ENCODE results near the gene DKK1. TPM values are rescaled to one million over a fixed set of nuclear protein-coding genes. Genes with fewer than 3 reads are reported as not detected.
A peak's percentile ranks its signal among the peaks of the same experiment; 100 is the strongest.

Gene DKK1
- total RNA-seq, 2 donors from 2014 or later = not detected

DNA sequence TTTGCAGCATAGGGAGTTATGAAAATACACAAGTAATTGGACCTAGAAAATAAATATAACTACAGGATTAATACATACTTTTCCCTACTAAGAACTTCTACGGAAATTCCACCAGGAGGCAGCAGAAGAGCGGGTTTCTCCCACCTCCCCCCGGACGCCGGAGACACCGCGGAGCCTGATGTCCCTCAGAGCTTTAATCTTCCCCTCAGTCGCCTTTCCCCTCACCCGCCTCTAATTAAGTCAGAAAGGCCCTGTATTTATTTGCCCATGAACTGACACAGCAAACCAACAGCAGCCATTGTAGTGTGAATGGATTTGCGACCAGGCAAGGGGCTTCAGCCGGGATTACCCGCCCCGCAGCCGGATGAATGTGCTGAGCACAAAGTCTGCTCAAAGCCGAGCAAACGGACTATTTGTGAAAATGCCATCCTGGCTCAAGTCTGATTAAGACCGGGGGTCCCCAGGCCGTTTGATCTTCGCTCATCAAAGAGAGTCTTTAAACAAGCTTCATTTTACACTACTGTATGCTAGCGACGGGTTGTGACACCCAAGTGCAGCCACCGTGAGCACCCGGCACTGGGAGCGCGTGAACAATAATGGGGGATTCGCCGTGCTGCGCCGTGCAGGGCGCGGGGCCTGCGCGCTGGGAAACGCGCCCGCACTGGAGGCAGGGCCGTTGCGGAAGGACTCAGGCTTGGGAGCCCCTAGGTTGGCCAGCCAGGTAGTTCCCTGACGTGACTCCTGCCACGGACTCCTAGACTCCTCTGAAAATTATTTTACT is 5.6 kb upstream of the DKK1 start:
- WGBS, 2 donors = 5 to 8% methylated on average over 16 to 40 of the region's 40 CpGs
- H3K36me3 ChIP-seq (replicated peaks in 1 of 2; ENCODE audit: insufficient read depth in 1 of 2, low read depth in 2 of 2) = no peaks in the 10 kb centered on the region
- DNase-seq (peak; percentile 55 to 62 (median 58)), ATAC-seq (peak; percentile 86)
- TF ChIP-seq, protein P1, sequence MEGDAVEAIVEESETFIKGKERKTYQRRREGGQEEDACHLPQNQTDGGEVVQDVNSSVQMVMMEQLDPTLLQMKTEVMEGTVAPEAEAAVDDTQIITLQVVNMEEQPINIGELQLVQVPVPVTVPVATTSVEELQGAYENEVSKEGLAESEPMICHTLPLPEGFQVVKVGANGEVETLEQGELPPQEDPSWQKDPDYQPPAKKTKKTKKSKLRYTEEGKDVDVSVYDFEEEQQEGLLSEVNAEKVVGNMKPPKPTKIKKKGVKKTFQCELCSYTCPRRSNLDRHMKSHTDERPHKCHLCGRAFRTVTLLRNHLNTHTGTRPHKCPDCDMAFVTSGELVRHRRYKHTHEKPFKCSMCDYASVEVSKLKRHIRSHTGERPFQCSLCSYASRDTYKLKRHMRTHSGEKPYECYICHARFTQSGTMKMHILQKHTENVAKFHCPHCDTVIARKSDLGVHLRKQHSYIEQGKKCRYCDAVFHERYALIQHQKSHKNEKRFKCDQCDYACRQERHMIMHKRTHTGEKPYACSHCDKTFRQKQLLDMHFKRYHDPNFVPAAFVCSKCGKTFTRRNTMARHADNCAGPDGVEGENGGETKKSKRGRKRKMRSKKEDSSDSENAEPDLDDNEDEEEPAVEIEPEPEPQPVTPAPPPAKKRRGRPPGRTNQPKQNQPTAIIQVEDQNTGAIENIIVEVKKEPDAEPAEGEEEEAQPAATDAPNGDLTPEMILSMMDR (IDR thresholded peaks at IDR 0.05) = peak; percentile 47 to 86 (median 68)
- no peak for TF ChIP-seq POLR2A (IDR thresholded peaks at IDR 0.05)
- intact Hi-C loops (cut with DNase I) = no loop called here
- peaks cover 14% of the 10 kb centered on the region for H3K4me1 ChIP-seq
- H3K27me3 ChIP-seq = peaks cover 3 to 11% of the 10 kb centered on the region in 2 donors
- no peak overlapping the region for H3K27ac ChIP-seq
- no peaks in the 10 kb centered on the region for H3K9me3 ChIP-seq
- peak overlapping the region in 1 of 2 donors; percentile 41 for H3K4me3 ChIP-seq

DNA sequence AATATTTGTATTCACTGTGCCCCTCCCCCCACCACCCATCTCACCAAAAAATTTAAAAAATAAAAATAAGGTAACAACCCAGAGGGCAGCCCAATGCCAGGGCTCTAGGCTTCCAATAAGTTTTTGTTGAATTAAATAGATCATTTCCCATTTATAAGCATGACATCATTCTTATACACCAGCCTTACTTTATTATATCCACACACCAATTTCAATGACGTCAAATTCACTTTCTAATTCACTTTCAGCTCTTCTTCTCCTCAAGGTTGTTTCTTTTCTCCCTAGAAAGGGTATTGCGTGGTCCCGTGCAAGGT is 1.2 kb upstream of the DKK1 start:
- Histone ChIP-seq H3K4me3 (no peak overlapping the region), H3K36me3 (replicated peaks in 1 of 2; ENCODE audit: insufficient read depth in 1 of 2, low read depth in 2 of 2) (no peaks in the 10 kb centered on the region), H3K27ac (no peak overlapping the region), H3K27me3 (peaks cover 3 to 14% of the 10 kb centered on the region in 2 donors), H3K9me3 (no peaks in the 10 kb centered on the region), H3K4me1 (peaks cover 27% of the 10 kb centered on the region)
- intact Hi-C loops (cut with DNase I) = loop anchor here (5.0 kb wide), 1 partner anchor 174 kb away; no protein-coding TSS in a partner anchor
- ATAC-seq (no peak), DNase-seq (no peak)
- TF ChIP-seq POLR2A (IDR thresholded peaks at IDR 0.05) = no peak
- TF ChIP-seq, protein P1 (IDR thresholded peaks at IDR 0.05) = no peak
- WGBS, 2 donors = 9% methylated on average over 3 of the region's 3 CpGs

DNA sequence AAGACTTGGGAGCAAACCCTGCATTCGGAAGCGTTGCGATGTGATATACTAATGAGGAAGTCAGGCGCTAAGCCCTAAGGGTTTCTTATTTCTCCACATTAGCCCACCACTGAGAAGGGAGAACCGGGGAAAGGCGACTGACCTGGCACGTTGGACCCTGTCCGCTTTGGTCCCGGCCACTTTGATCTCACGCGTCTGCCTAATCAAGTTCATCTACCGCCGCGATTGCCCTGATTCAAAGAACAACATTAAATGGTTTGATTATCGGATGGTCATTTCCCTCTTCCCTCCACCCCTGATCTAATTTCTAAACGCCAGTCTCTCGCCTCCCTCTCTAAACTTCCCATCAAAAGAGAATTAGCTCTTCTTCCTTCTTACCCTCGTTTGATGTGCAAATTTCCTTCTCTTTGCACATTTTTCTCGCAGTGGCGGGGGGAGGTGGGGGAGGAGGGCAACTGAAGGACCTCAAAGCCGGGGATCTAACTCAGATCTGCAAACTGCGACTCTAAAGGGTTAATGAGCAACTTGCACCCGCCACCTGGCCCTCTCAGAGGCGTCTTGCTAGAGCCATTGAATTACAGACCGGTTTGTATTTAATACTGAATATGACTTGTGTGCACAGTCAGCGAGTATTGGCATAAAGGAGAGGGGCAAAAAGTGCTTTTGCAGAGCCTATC is 687 bp upstream of the DKK1 start:
- WGBS, 2 donors = 2% methylated on average over 26 of the region's 26 CpGs
- no peaks in the 10 kb centered on the region for H3K36me3 ChIP-seq (replicated peaks in 1 of 2; ENCODE audit: insufficient read depth in 1 of 2, low read depth in 2 of 2)
- DNase-seq (peak in 2 of 4 donors; percentile 2 to 7), ATAC-seq (no peak)
- H3K4me3 ChIP-seq = peak overlapping the region; percentile 19 to 33
- H3K9me3 ChIP-seq = no peaks in the 10 kb centered on the region
- intact Hi-C loops (cut with DNase I) = loop anchor here (5.0 kb wide), 1 partner anchor 174 kb away; no protein-coding TSS in a partner anchor
- TF ChIP-seq POLR2A (IDR thresholded peaks at IDR 0.05) = no peak
- TF ChIP-seq, protein P1 (IDR thresholded peaks at IDR 0.05) = no peak
- peaks cover 1 to 13% of the 10 kb centered on the region in 2 donors for H3K27me3 ChIP-seq
- H3K4me1 ChIP-seq = peaks cover 22% of the 10 kb centered on the region
- H3K27ac ChIP-seq = no peak overlapping the region

DNA sequence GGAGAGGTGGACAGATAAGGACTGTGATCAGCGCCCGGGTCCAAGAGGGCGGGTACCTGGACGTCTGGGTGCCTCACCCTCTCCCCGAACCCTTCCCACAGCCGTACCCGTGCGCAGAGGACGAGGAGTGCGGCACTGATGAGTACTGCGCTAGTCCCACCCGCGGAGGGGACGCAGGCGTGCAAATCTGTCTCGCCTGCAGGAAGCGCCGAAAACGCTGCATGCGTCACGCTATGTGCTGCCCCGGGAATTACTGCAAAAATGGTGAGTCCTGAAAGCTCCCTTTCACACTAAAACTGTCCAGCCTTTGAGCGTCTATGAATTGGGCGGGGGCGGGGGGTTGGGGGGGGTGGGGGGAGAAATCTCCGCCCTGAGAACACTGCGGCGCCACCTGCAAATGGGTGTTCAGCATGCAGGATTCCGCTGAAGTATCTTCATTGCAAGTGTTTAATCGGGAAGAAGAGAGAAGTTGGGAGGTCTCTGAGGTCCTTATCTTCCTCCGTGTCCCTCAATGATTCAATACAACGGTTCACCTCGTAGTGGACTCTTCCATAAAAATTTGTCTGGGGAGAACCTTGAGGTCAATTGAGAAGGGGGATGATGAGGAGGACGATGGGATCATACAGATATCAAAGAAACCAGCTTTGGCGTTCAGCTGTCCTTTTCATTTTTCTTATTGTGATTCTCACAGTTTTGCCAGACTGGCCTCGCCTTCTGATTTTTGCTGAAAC is 906 bp downstream of the DKK1 start:
- Histone ChIP-seq H3K4me3 (no peak overlapping the region), H3K27me3 (peaks cover 0 to 8% of the 10 kb centered on the region in 2 donors), H3K4me1 (peaks cover 18% of the 10 kb centered on the region), H3K9me3 (no peaks in the 10 kb centered on the region), H3K27ac (no peak overlapping the region), H3K36me3 (replicated peaks in 1 of 2; ENCODE audit: insufficient read depth in 1 of 2, low read depth in 2 of 2) (no peaks in the 10 kb centered on the region)
- 9 to 20% methylated on average over 21 to 36 of the region's 36 CpGs for WGBS, 2 donors
- TF ChIP-seq, protein P1 (IDR thresholded peaks at IDR 0.05) = no peak
- intact Hi-C loops (cut with DNase I) = loop anchor here (5.0 kb wide), 1 partner anchor 172 kb away; no protein-coding TSS in a partner anchor
- ATAC-seq (peak; percentile 17), DNase-seq (peak in 1 of 4 donors; percentile 13)

All from body of pancreas (tissue), 4 donors.